NCI-H1694 treated with DMSO at 0.1 percent for 48 hours (cell line): ENCODE measurements around the gene DMXL2.
"Not testable (repeated sequence)": the region's sequence is repeated elsewhere in the genome, so short reads cannot be mapped to it uniquely, and the experiment has no call there.

Experiments
- DNase-seq: peaks from one replicate; lab custom pipeline; 2025; lab: John Stamatoyannopoulos, UW

The DMXL2 gene

DNA sequence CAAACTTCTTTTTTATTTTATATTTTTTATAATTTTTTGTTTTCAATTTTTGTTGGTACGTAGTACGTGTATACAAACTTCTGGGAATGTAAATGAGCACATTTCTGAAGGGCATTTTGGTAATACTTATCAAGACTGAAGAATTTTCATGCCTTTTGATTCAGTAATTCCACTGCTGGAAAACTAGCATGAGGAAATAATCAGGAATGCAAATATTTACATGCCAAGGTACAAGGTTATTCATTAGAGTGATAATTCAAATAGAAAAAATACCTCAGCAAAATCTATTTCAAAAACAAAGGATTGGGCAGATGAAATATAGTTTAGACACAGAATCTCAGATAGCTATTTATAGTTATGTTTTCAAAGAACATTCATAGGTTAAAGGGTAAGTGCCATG is 128.7 kb downstream of the DMXL2 start:
- DNase-seq, result no peak

DNA sequence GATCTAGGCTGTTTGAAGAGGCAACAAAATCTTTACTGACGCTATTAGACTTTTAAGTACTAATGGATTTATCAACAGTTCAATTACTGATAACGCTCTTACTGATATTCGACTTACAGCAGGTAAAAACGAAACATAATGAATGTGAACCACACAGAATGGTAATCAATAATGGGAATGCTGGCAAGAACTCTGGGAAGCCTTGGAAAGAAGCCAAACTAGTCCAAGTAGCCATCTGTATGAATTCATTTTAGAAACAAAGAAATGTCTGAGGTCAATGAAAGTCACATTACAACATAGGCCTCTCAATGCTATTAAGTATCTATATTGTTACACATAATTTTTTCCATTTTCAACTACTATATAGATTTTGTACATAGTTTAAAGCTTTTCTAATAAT is 130.0 kb downstream of the DMXL2 start:
- no peak for DNase-seq

GRCh38 chr15:51491941-51492340 is 130.6 kb downstream of the DMXL2 start:
- no peak for DNase-seq

DNA sequence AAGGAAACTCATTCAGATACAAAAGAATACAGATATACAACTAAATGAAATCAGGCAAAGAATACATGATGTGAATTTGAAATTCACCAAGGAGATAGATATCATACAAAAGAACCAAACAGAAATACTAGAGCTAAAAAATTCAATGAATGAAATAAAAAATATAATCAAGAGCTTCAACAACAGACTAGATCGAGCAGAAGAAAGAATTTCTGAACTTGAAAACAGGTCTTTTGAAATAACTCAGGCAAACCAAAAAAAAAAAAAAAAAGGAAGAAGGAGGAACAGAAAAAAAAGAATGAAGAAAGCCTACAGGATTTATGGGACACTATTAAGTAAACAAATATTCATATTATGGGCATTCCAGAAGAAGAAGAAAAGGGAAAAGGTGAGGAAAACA is 137.8 kb downstream of the DMXL2 start:
- no peak for DNase-seq

DNA sequence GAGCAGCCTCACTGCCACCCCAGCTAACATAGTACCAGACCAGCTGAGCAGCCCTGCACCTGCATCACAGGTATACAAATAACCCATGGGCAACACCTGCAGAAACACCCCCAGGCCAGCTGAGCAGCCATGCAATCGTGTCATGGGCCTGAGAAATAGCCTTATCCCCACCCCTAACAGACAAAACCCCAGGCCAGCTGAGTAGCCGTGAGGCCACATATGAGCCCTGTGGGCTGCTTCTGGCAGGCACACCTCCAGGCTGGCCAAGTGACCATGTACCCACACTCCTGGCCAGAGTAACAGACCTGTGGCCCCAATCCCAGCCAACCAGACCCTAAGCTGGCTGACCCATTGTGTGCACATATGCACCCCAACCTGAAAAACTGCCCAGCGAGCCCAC is 138.6 kb downstream of the DMXL2 start:
- DNase-seq, result no peak

DNA sequence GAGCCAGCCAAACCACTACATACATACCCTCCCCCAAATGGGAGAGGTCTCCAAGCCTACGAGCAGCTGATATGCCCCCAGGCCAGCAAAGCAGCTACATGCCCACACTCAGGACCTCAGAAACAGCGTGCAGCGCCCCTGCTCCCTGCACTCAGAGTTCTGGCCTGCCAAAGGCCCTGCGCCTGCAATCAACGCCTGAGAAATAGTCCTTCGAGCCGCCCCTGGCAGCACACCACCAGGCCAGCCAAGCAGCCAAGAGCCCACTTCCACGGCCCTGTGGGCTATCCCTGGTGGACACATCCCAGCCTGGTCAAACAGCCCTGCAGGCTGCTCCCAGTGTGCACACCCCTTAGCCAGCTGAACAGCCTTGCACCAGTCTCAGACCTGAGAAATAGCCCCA is 139.1 kb downstream of the DMXL2 start:
- DNase-seq, result no peak

DNA sequence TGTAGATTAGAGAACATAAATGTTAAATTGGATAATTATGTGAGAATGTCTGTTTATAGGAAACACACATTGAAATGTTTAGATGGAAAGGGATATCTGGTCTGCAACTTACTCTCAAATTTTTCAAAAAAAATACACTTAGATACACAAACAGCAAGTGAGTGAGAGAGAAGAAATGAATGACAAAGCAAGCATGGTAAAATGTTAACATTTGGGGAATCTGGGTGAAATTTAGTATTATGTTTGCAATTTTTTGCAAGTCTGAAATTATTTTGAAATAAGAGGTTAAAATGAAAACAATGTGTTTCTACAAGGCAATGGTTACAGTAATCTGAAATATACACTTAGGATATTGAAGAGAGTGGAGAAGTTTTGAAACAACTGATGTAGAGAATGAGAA is 146.8 kb downstream of the DMXL2 start:
- no peak for DNase-seq

GRCh38 chr15:51470512-51470911 is 152.1 kb downstream of the DMXL2 start:
- no peak for DNase-seq

- no peak for DNase-seq
Observed at GRCh38 chr15:51460796-51461195, 161.8 kb downstream of the DMXL2 start.

DNA sequence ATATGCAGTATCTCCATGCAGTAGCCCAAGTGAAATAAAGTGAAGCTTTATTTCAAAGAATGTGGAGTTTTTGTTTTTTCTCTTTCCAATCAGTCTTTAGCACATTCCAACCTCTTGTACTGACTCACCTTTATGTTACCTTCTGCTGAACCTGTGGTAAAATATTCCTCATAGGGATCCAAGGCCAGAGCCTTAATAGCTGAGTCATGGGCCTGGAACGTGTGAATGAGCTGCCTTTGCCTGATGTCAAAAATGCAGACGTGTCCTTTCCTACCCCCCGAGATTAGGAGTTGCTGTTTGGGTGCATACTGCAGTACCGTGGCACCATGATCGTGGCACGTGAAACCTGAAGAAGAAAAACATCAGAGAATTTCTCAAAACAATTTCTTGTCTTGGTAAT is 172.6 kb downstream of the DMXL2 start:
- DNase-seq, result no peak

- DNase-seq, result no peak
Observed at GRCh38 chr15:51448622-51449399, 173.8 kb downstream of the DMXL2 start.

- no peak for DNase-seq
Observed at GRCh38 chr15:51447855-51448621, 174.5 kb downstream of the DMXL2 start.

- not testable (repeated sequence) for DNase-seq
Observed at GRCh38 chr15:51446029-51446744, 176.4 kb downstream of the DMXL2 start.

DNA sequence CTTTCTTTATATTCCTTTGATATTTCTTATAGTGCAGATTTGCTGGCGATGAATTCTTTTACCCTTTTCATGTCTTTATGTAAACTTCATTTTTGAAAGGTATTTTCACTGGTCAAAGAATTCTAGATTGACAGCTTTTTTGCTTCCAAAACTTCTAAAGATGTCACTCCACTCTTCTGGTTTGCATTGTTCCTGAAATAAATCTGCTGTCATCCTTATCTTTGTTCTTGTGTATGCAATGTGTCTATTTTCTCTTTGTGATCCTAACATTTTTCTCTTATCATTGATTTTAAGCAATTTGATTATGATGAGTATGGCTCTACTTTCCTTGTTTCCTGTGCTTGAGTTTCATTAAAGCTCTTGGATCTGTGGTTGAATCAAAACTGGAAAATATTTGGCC is 177.8 kb downstream of the DMXL2 start:
- DNase-seq, result no peak

- no peak for DNase-seq
Observed at GRCh38 chr15:51444112-51444511, 178.5 kb downstream of the DMXL2 start.

DNA sequence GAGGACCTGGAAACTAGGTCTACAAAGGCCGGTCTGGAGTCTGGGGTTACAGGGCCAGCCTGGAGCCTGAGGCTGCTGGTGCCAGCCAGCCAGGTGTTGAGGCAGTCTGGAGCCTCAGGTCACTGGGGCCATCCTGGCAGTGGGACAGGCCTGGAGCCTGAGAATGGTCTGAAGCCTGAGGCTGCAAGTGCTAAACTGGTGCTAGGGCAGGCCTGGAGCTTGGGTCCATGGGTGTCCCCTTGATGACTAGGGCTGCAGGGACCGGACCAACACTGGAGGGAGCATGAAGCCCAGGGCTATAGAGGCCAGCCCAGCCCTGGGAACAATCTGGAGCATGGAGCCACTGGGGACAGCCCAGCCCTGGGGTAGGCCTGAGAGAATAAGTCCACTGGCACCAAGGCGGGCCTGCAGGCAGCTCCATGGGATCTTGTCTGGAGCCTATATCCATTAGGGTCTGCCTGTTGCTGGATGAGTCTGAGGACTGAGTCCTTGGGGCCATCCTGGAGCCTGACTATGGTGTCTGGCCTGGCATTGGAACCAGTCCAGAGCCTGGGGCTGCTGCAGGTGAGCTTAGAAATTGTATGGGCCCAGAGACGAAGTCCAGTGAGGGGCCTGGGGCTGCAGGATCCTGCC is 179.2 kb downstream of the DMXL2 start:
- no peak for DNase-seq

DNA sequence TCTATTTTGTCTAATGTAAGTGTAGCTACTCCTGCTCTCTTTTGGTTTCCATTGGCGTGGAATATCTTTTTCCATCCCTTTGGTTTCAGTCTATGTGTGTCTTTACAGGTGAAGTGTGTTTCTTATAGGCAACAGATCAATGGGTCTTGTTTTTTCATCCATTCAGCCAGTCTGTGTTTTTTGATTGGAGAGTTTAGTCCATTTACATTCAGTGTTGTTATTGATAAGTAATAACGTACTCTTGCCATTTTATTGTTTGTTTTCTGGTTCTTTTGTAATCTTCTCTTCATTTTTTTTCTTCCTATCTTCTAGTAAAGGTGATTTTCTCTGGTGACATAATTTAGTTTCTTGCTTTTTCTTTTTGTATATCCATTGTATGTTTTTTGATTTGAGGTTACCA is 184.0 kb downstream of the DMXL2 start:
- DNase-seq, result no peak

GRCh38 chr15:51425517-51426040 is 197.0 kb downstream of the DMXL2 start:
- no peak for DNase-seq

DNA sequence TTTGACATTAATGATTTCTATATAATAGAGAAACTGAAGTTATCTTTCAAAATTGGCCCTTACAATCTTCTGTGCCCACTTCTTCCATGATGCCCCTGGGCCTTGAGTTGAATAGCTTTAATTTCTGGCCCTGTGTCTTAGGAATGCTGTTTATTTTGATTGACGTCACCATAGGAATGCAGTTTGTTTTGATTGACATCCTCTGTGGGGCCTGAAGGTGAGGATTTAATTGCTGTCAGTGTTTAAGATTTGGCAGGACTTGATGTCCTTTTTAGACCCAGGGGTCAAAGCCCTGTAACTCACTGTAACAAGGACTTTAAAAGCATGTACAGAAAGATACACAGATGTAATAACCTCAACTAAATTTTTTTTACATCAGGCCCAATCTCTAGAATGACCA is 197.8 kb downstream of the DMXL2 start:
- DNase-seq, result no peak

DNA sequence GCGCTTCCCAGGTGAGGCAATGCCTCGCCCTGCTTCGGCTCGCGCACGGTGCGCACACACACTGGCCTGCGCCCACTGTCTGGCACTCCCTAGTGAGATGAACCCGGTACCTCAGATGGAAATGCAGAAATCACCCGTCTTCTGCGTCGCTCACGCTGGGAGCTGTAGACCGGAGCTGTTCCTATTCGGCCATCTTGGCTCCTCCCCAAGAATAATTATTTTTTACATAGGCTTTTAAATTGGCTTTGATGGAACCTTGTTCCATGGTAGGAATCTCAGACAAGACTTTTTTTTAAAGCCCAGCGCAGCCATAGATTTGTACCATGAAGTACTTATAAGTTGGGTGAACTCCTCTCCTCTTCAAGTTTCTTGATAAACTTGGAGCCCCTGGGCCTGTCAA is 199.5 kb downstream of the DMXL2 start:
- not testable (repeated sequence) for DNase-seq

DNA sequence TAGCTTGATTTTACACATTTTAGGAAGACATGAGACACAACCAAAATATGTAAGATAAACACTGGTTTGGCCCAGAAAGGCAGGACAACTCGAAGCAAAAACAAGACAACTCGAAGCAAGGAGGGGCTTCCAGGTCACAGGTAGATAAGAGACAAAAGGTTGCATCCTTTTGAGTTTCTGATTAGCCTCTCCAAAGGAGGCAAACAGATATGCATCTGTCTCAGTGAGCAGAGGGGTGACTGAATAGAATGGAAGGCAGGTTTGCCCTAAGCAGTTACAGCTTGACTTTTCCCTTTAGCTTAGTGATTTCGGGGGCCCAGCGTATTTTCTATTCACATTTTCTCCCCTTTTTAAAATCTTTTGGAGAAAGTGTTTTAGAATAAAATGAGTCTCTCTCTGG is 206.4 kb downstream of the DMXL2 start:
- no peak for DNase-seq

GRCh38 chr15:51414256-51414860 is 208.2 kb downstream of the DMXL2 start:
- DNase-seq, result no peak
